ENCODE data around the gene ADGRL2. TPM values are rescaled to one million over a fixed set of nuclear protein-coding genes. Genes with fewer than 3 reads are reported as not detected.

The ADGRL2 gene
- total RNA-seq, 2 donors from 2014 or later: 61.6 to 76.4 TPM

- 81% methylated on average over 2 of the region's 2 CpGs; no CpG with 5 or more reads in 1 of the 2 experiments for WGBS, 2 experiments (ENCODE audit: insufficient coverage in 1 of 2, insufficient read length in 1 of 2)
- no peaks in the 10 kb centered on the region for H3K27me3 Mint-ChIP-seq (ENCODE audit: insufficient read depth)
- H3K36me3 Mint-ChIP-seq (ENCODE audit: low read depth): peaks cover 23% of the 10 kb centered on the region
- no peak overlapping the region for H3K27ac Mint-ChIP-seq
- Histone ChIP-seq H3K9ac (ENCODE audit: extremely low read depth, low read length, poor library complexity, severe bottlenecking) (no peak overlapping the region), H3K27me3 (ENCODE audit: control insufficient read depth, insufficient read depth, low read length, poor library complexity, severe bottlenecking) (no peaks in the 10 kb centered on the region), H3K27ac (ENCODE audit: low read depth, low read length) (no peak overlapping the region), H3K4me1 (ENCODE audit: control insufficient read depth, insufficient read depth, low read length) (no peaks in the 10 kb centered on the region), H3K9me3 (ENCODE audit: control insufficient read depth, low read length) (no peaks in the 10 kb centered on the region), H3K4me3 (ENCODE audit: low read length) (no peak overlapping the region), H3K36me3 (ENCODE audit: control insufficient read depth, insufficient read depth, low read length) (peaks cover 37% of the 10 kb centered on the region)
- H3K4me3 Mint-ChIP-seq: no peak overlapping the region
- DNase-seq: no peak
- H3K4me1 Mint-ChIP-seq: peaks cover 8% of the 10 kb centered on the region
- TF ChIP-seq, protein P1, sequence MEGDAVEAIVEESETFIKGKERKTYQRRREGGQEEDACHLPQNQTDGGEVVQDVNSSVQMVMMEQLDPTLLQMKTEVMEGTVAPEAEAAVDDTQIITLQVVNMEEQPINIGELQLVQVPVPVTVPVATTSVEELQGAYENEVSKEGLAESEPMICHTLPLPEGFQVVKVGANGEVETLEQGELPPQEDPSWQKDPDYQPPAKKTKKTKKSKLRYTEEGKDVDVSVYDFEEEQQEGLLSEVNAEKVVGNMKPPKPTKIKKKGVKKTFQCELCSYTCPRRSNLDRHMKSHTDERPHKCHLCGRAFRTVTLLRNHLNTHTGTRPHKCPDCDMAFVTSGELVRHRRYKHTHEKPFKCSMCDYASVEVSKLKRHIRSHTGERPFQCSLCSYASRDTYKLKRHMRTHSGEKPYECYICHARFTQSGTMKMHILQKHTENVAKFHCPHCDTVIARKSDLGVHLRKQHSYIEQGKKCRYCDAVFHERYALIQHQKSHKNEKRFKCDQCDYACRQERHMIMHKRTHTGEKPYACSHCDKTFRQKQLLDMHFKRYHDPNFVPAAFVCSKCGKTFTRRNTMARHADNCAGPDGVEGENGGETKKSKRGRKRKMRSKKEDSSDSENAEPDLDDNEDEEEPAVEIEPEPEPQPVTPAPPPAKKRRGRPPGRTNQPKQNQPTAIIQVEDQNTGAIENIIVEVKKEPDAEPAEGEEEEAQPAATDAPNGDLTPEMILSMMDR (conservative IDR thresholded peaks at IDR 0.05): no peak
- no peaks in the 10 kb centered on the region for H3K9me3 Mint-ChIP-seq
Measured at GRCh38 chr1:81948495-81948894, 147.8 kb downstream of the ADGRL2 start.

GRCh38 chr1:81949421-81949820 is 148.7 kb downstream of the ADGRL2 start:
- Histone ChIP-seq H3K4me1 (ENCODE audit: control insufficient read depth, insufficient read depth, low read length) (no peaks in the 10 kb centered on the region), H3K9ac (ENCODE audit: extremely low read depth, low read length, poor library complexity, severe bottlenecking) (no peak overlapping the region), H3K27me3 (ENCODE audit: control insufficient read depth, insufficient read depth, low read length, poor library complexity, severe bottlenecking) (no peaks in the 10 kb centered on the region), H3K36me3 (ENCODE audit: control insufficient read depth, insufficient read depth, low read length) (peaks cover 32% of the 10 kb centered on the region), H3K4me3 (ENCODE audit: low read length) (no peak overlapping the region), H3K9me3 (ENCODE audit: control insufficient read depth, low read length) (no peaks in the 10 kb centered on the region), H3K27ac (ENCODE audit: low read depth, low read length) (no peak overlapping the region)
- no peak for DNase-seq
- no peak overlapping the region for H3K27ac Mint-ChIP-seq
- H3K4me1 Mint-ChIP-seq: peaks cover 8% of the 10 kb centered on the region
- TF ChIP-seq, protein P1 (conservative IDR thresholded peaks at IDR 0.05): no peak
- no peak overlapping the region for H3K4me3 Mint-ChIP-seq
- peaks cover 19% of the 10 kb centered on the region for H3K36me3 Mint-ChIP-seq (ENCODE audit: low read depth)
- 97% methylated on average over 4 of the region's 4 CpGs; no CpG with 5 or more reads in 1 of the 2 experiments for WGBS, 2 experiments (ENCODE audit: insufficient coverage in 1 of 2, insufficient read length in 1 of 2)
- H3K9me3 Mint-ChIP-seq: no peaks in the 10 kb centered on the region
- no peaks in the 10 kb centered on the region for H3K27me3 Mint-ChIP-seq (ENCODE audit: insufficient read depth)

- H3K27me3 Mint-ChIP-seq (ENCODE audit: insufficient read depth): no peaks in the 10 kb centered on the region
- peak overlapping the region; percentile 16 for H3K27ac ChIP-seq (ENCODE audit: low read depth, low read length)
- no peak overlapping the region for H3K4me3 ChIP-seq (ENCODE audit: low read length)
- no peaks in the 10 kb centered on the region for H3K27me3 ChIP-seq (ENCODE audit: control insufficient read depth, insufficient read depth, low read length, poor library complexity, severe bottlenecking)
- H3K27ac Mint-ChIP-seq: no peak overlapping the region
- TF ChIP-seq, protein P1 (conservative IDR thresholded peaks at IDR 0.05): no peak
- H3K4me1 Mint-ChIP-seq: peaks cover 8% of the 10 kb centered on the region
- H3K4me3 Mint-ChIP-seq: no peak overlapping the region
- peaks cover 20% of the 10 kb centered on the region for H3K36me3 Mint-ChIP-seq (ENCODE audit: low read depth)
- no peaks in the 10 kb centered on the region for H3K9me3 ChIP-seq (ENCODE audit: control insufficient read depth, low read length)
- H3K36me3 ChIP-seq (ENCODE audit: control insufficient read depth, insufficient read depth, low read length): peaks cover 32% of the 10 kb centered on the region
- no peak for DNase-seq
- H3K4me1 ChIP-seq (ENCODE audit: control insufficient read depth, insufficient read depth, low read length): no peaks in the 10 kb centered on the region
- H3K9me3 Mint-ChIP-seq: no peaks in the 10 kb centered on the region
- H3K9ac ChIP-seq (ENCODE audit: extremely low read depth, low read length, poor library complexity, severe bottlenecking): no peak overlapping the region
Measured at GRCh38 chr1:81950037-81950436, 149.3 kb downstream of the ADGRL2 start.
